UCSD-AML1 (cell line): ENCODE data around the gene RCAN2.
A peak's percentile ranks its signal among the peaks of the same experiment; 100 is the strongest.
"Not testable (repeated sequence)": the region's sequence is repeated elsewhere in the genome, so short reads cannot be mapped to it uniquely, and the experiment has no call there.

Source experiments
- DNase-seq: peaks from one replicate; lab custom pipeline; 2025; ENCODE audit not compliant: unreplicated experiment; lab: John Stamatoyannopoulos, UW

Gene RCAN2

DNA sequence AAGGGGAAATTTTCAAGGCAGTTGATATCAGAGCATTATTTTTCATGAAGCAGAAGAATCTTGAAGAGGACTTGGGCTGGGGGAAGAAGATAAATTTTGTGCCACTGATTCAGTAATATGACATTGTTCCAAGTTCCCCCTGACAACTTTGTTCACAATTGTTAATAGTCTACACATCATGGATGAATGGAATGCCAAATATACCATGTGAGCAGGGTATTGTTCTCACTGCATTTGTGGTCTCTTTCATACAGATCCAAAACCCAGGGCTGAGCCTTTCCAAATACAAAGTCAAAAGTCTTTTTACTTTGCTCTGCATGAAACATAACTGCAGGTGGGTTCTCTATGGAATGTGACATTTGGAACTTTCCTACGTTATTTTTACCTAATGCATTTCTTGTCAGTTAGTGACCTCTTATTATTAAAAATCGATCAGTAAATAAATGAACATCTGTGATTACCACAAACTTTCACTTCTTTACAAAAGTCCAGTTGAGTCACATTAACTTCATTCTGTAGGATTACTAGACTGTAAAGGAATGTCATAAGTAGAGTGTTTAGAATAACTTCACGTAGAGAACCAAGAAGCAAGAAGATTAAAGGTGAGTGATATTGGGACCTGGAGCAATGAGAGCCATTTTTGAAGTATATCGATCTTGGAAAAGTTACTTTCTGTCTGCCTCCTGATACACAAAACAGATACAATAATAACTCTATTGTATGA, 100.9 kb downstream of the RCAN2 start:
- no peak for DNase-seq

DNA sequence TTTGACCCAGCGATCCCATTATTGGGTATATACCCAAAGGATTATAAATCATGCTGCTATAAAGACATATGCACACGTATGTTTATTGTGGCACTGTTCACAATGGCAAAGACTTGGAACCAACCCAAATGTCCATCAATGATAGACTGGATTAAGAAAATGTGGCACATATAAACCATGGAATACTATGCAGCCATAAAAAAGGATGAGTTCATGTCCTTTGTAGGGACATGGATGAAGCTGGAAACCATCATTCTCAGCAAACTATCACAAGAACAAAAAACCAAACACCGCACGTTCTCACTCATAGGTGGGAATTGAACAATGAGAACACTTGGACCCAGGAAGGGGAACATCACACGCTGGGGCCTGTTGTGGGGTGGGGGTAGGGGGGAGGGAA, 103.5 kb downstream of the RCAN2 start:
- DNase-seq = not testable (repeated sequence)

DNA sequence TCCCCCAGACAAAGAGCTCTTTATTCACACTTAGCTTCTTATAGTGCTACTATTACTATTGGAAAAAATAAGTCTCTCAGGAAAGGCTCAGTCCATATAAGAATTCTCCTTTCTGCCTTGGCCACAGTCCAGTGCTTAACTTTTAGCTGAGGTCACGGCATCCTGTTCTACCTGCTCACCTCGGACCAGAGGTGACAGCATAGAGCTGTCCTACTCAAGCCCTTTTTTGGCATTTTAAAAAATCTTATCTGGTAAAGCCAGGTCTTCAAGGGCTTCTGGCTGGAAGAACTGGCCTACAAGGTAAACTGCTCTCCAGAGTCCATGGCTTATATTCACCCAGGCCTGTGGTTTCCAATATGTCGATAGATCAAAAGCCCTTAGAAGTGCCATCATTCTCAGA, 109.7 kb downstream of the RCAN2 start:
- DNase-seq = no peak

DNA sequence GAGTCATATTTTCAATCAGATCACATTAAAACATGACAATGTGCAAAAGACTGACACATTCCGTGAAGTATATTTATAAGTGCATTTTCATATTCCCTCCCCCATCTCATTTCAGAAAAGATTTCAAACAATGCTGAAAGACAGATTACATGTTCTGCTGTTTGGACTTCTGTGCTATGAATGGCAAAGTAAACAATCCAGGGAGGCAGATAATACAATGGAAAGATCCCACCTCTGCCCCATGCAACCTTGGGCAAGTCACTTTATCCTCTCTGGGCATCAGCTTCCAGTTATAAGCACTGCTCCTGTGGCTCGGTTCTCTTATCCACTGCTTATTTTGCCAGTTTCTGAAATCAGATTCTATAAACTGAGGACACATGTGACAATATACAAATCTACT, 110.2 kb downstream of the RCAN2 start:
- DNase-seq = no peak

DNA sequence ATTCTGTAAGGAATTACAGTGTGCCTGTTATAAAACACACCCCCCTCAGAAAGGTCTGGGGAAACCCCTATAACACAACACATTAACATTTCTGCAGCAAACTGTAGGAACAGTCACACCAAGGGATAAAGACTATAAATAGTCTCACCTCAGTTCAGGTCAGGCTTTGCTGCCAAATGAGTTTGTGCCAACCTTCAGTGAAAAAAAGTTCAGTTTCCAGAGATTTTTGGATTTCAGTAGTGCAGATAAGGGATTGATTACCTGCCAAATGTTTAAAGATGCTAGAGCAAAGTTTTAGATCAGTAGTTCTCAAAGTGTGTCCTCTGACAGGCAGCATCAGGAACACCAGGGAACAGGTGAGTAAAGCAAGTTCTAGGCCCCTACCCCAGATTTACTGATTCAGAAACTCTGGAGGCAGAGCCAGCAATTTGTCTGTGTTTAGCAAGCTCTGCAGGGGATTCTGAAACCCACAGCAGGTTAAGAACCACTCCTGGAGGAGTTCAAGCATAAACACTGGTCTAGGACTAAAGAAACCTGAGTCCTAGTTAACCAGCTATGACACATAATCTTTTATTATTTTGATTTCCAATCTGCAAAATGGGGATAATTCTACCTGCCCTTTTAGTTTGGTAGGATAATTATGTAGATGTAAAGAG, 111.0 kb downstream of the RCAN2 start:
- no peak for DNase-seq

DNA sequence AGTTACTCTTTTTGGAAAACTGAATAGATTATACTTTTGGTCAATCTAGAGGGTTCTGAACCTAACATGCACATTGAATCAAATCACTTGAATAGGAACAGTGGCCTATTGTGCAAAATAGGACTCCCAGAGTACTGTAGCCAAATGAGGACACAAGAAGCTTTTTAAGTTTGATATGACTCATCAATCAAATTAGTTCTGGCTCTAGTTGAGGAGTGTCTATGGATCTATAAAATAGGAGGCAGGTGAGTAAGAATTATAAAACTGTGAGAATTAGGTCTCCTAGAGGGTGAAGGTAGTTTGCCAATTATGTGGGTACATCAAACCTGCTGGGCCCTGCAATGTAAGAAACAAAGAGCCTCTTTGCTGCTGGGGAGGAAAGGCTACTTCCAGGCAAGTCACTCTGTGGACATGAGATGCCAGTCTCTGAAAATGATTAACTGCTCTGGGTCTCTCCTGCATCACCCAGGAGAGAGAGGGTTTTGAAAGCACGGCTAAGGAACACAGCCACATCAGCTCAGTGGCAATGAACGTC, 112.3 kb downstream of the RCAN2 start:
- DNase-seq = no peak

DNA sequence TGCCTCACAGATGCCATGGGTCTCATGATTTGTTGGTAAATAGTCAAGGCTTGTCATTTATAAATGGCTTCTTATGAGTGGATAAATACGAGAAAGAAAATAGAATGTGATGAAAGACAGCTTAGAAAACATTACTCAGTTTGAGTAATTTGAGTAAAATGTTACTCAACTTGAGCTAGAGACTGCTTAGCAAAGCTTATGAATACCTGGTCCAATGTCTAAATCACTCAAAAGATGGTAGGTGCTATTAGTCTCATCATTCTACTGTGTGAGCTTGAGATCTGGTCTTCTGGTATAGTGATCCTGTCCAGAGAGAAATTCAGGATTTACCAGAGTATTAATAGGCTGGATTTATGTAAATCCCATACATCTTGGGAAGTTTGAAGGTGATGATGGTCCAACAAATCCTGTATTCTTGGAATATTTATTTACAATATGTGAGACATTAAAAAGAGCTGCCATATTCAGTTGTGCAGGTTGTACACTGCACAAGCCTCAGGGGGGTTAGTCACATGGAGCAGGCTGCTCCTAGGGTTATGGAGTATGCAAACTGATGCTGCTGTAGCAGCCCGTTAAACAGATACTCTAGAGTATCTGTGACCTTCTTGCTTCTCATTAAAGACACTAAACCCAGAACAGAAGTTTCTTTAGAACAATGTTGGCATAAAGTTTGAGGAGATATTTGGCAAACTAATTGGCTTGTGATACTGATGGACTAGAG, 112.9 kb downstream of the RCAN2 start:
- DNase-seq = no peak

DNA sequence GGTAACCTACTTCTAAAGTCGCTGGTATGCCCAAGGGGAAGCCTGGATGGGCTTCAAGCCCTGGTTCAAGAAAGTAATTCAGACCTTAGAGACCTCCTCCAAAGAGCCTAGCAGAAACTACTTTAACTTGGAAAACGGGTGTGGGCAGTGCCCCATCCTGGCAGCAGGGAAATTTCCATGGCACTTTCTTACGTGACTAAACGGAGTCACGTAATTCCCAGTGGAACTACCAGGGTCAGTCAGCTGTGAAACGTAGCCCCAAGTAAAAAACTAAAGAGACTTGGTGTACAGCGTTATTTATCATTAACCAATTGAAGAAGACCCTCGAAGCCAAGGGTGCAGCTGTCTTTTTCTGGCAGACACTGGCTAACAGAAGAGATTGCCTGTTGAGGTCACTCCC, 114.0 kb downstream of the RCAN2 start:
- DNase-seq = no peak

DNA sequence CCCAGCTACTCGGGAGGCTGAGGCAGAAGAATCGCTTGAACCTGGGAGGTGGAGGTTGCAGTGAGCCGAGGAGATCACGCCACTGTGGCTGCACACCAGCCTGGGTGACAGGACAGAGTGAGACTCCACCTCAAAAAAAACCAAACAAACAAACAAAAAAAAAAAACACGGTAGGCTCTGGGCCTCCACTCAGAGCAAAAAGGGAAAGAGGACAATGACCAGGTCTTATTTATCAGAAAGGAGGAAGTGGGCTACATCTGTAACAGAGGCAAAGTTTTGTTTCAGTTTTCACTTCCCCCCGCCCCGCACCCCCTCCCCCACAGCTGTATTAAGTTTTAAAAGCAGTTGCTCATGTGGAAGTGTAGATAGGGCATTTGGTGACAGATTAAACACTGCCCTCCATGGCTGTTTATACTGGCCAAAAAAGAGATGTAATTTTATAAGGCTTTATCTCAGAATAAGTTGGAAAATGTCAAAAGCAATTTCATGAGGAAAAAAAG, 114.6 kb downstream of the RCAN2 start:
- peak; percentile 15 for DNase-seq

DNA sequence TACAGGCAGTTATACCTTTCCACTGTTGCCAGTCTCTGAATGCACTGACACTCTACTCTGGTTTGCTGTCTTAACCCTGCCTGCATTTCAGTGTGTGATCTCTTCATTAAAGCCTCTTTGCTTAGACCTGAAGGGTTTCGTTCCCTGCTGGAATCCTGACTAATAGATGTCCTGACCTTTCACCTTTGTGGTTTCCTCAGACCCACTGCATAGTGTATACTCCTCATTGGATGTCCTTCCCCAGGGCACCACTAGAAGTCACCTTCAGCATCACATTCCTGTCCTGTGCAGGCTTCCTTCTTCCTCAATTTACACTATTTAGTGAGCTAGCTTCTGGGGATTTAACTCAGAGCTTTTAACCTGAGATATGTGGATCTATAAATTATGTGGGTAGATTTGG, 120.6 kb downstream of the RCAN2 start:
- DNase-seq = no peak

DNA sequence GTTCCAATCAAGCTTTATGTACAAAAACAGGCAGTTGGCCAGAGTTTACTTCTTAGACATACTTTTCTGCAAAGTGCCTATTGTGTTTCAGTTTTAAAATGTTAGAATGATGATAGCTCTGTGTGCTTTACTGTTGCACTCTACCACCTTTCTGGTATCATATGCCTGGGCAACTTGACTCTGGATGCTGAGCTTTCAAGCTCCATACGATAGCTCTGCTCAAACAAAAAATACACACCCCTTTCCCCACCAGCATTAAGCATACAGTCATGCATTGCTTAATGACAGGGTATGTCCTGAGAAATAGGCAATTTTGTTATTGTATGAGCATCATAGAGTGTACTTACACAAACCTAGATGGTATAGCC, 123.1 kb downstream of the RCAN2 start:
- DNase-seq = no peak

DNA sequence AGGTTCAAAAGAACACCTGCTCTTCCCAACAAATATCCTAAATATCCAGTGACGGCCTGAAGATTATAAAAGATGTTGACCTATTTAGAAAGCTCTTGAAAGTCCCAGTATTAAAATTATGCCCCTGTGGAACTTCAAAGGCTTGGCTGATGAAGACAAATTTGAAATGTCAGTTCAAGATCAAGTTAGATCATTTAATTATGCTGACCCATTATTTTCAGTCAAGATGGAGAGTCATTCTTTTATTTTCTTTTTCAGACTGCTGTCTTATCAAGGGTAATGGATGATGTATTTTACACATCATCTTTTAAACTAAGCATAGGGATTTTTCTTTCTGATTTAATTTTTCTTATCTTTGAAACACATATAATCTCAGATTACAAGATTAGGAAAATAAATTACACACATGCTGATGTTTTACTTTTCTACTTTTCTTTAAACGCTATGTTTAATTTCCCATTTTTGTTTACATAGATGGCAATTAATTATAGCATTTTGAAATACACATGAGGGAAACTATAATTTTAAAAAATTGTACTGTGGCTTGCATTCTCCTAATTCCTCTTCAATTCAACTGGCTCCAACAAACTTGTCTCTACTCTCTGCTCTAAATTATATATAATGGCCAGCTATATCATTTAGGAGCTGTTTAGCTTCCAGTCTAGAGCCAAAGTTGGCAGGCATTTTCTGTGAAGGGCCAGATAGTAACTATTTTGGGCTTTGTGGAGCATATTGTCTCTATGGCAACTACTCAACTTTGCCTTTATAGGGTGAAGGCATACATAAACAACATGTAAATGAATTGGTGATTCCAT, 123.7 kb downstream of the RCAN2 start:
- no peak for DNase-seq

DNA sequence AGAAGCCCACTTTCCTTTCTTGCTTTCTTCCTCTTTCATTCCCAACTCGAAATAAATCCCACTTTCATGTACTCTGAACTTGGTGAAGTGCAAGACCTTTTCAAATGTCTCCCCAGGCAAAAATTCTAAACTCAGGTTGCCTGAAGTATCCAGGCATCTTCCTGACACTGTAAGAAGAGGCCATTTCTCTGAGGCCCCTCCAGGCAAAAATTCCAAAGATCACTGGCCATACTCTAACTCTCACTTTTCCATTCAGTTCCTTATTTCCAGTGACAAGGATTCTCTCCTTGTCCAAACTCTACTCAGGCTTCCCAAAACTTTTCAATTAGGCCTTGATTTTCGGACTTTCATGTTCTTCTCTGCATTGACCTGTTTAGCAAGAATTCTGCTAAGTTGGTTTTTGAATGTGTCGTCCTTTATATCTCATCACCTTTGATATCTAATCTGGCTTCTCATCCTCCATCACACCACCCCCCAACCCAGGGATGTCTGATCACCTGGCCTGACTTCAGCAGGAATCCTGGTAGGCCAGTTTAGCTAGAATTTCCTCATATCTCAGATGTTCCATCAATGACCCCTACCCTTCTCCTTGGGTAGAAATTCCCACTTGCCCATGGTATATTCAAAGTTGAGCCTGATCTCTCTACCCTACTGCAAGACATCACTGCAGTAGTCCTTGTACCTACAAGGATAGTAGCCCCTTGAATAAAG, 124.9 kb downstream of the RCAN2 start:
- no peak for DNase-seq

DNA sequence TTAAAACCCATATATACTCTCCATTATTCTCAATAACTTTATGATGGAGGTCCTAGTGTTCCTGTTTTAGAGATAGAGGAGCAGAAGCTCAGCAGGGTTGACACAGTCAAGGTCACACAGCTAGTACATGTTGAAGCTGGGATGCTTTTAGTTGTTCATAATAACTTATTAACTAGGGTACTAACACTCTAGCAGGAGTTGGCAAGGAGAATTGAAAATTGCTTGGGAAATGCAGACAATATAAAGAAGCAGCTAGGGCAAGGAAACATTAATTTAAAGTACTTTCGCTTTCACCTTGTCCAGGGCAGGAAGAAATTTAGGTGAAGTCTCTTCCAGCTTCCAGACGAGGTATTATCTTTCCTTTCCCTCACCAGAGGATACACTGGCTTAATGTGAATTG, 133.7 kb downstream of the RCAN2 start:
- no peak for DNase-seq

DNA sequence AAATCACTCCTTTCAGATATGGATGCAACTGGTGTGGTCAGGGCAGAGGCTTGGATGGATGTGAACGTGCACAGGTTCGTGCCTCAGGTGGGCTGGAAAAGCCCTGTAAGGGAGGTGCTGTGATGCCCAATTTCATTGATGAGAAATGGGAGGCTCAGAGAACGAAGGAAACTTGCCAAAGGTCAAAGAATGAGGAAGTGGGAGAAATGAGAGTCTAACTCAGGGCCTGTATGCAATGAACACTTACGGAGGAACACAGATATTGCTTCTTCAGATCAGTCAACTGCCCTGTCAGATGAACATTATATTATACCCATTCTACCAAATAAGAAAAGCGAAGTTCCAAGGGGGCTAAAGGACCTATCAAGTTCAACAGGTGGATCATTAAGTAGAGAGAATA, 134.7 kb downstream of the RCAN2 start:
- DNase-seq = no peak

DNA sequence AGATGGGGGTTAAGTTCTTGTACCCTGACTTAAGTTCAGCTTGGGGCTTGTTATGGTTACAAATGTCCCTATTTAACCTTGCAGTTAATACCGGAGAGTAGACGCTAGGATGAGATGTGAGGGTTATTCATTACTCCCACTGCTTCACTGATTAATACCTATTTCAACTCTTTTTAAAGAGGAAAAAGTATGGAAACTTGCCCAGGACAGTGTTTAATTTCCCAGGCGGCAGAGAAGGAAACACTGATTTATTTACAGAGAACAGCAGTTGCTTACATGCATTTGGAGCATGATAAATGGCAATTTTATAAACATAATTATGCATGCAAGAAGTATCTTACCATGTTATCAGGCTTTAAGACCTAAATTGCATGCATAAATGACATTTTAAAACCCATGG, 137.7 kb downstream of the RCAN2 start:
- DNase-seq = no peak

DNA sequence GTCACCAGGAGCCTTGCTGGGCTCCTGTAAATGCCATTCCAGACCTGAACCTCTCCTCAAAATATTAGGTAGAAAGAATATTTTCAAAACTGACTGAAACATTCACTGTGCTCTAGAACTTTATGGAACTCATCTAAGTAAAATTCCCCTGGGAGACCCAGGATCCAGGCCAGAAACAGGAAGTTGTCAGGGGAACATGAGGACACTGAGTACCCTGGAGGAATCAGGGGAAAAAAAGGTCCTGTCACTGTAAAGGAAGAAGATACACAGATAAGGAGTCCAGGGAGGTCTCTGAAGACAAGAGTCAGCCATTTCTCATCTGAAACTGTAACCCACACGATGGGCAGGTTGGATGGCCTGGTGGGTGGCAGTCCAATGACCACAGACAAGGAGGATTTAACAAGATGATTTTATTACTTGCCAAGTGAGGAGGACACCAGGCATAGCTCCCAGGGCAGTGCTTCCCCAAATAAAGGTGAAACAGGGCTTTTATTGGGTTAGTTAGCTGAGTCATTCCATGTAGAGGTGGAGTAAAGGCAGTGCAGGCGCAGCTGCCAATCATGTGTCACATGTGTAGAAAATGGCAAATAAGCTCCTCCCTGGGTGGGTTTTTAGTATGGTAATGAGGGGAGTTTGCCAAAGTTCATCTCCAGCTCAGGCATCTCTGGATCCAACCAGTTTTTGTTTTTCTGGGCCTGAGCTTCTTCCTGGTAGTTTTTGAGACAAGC, 138.5 kb downstream of the RCAN2 start:
- no peak for DNase-seq

DNA sequence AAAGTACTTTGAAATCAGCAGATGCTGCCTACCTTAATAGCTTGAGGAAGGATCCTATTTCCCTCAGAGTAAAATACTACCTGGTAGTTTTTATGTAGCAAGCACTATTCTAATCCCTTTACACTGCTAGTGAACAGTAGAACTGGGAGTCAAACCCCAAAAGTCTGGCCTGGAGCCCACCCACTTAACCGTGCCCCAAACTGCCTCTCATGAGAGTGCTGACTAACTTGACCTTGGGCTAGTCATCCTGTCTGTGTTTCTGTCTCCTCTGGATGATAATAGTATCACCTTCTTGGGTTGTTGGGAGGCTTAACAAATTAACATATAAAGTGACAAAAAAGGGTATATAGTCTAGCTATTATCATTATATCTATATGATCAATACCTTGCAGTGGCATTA, 140.5 kb downstream of the RCAN2 start:
- DNase-seq = no peak

DNA sequence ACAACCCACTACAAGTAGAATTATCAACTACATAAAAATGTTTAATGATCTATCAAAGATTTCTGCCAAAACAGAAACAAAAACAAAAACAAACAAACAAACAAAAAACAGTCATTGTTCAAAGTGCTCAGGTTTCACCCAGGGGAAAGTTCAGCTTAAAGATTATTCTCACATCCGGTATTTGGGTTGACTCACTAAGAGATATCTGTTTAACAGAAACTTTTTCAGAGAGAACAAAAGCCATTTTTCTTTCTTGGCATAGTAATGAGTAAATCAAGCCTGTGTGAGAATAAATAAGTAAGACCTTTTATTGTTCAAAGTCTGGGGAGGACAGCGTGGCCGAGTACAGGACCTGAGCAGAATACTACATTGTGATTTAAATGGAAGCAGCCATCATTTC, 143.6 kb downstream of the RCAN2 start:
- DNase-seq = no peak

DNA sequence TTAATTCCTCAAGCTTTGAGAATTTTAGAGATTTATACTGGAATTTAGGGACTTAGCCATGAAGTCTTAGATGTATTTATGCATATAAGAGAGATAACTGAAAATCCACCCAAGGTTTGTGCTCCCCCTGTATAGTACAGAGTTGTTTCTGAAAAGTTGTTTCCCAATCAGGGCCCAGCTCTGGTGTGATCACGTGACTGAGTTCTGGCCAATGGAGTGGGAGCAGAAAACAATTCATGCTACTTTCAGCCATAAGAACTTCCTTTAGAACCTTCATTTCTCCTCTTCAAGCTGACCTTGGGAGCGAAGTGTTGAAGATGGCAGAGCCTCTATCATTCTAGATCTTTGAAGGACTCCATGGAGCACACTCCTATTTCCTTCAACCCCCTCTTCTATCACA, 151.0 kb downstream of the RCAN2 start:
- no peak for DNase-seq
